NOMO-1 treated with DMSO at 0.1 percent for 48 hours (cell line): ENCODE measurements around the gene CSF3R.
"Not testable (repeated sequence)": the region's sequence is repeated elsewhere in the genome, so short reads cannot be mapped to it uniquely, and the experiment has no call there.

ENCODE experiments used
- DNase-seq: peaks from one replicate; lab custom pipeline; 2025; ENCODE audit not compliant: unreplicated experiment; lab: John Stamatoyannopoulos, UW

CSF3R gene

DNA sequence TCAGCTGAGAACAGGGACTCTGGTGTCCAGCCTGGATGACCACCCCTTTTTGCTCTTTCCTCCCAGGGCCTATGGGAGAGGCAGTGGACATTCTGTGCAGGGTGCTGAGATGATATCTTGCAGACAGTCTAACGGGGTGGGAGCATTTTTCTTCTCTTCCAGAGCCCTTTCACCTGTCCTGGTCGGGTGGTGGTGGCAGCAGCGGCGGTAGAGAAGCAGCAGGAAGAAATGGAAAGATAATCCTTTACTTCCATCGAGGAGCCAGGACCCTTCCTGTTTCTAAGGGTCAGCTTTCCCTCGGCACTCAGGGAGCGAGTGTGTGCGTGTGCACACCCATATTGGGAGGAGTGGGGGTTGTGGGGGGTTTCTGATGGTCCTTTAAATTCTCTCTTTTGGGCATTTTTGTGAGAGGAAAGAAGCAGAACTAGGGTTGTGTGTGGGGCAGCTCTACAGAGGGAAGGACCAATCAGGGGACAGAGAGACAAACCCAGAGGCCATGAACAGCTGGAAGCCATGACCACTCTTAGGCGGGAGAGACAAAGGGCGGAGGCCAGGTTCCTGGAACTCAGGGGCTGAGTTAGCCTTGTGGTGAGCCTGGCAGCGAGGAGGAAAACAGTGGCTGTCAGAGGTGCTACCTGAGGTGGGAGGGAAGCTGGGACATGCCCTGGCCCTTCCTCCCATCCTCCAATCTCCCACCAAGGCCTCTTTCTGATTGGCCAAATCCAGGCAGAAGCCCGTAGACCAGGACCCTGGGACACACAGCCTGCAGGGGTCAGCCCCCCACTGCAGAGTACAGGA is 31.2 kb upstream of the CSF3R start:
- no peak for DNase-seq

GRCh38 chr1:36512842-36513241 is 30.1 kb upstream of the CSF3R start:
- DNase-seq: no peak

- no peak for DNase-seq
Observed at GRCh38 chr1:36511804-36512798, 29.4 kb upstream of the CSF3R start.

DNA sequence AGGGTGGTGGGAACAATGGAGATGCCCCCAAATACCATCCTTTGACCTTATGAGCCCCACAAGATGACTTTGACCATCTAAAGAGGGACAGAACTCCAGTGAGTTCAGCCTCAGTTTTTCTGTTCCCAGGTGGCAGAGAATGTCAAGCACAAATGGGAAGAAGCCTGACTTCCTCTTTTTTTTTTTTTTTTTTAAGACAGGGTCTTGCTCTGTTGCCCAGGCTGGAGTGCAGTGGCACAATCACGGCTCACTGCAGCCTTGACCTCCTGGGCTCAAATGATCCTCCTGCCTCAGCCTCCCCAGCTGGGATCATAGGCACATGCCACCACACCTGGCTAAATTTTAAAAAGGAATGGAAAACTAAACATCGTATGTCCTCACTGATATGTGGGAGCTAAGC is 28.5 kb upstream of the CSF3R start:
- not testable (repeated sequence) for DNase-seq

DNA sequence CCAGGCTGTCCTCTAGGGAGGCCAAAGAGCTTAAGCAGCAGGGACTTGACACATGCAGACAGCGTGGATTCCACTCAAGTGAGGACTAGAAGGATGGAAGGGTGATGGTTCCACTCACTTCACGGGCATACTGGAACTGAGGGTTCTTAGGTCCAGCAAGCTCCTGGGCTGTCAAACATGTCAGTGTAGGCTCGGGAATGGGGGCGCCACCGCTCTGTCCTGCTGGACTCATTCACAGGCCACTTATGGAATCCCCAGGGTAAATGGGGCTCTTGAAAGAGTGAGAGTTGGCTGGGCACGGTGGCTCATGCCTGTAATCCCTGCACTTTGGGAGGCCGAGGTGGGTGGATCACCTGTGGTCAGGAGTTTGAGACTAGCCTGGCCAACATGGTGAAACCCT is 27.7 kb upstream of the CSF3R start:
- DNase-seq: no peak

GRCh38 chr1:36508257-36508656 is 25.5 kb upstream of the CSF3R start:
- DNase-seq: no peak

DNA sequence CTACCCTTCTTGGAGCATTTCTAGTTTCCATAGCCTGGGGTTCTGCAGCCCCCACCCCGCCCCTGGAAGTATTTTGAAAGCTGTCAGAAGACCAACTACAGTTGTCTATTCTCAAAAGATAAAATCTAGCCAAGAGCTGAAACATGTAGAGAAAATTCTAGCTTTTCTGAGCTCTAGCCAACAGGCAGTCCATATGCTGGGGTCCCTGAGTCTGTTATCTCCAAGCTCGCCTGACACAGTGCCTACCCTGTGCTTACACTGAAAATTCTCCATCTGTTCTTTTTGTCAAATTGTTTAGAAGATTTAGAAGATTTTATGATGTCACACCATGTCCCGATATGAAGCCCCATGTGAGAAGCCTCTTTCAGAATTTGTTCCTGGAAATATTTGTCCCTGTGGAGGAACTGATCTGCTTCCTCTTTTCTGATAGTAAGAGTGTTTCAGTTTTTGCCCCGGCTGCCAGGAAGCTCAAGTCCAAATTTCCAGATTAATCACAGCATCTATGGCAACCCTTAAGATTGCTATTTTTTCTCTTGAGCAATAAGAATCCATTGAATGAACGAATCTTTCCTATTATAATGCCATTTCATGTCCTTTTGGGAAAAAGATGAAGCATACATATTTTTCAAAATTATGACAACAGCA is 23.7 kb upstream of the CSF3R start:
- no peak for DNase-seq

- DNase-seq: no peak
Observed at GRCh38 chr1:36503733-36504132, 21.0 kb upstream of the CSF3R start.

GRCh38 chr1:36503159-36503558 is 20.4 kb upstream of the CSF3R start:
- no peak for DNase-seq

DNA sequence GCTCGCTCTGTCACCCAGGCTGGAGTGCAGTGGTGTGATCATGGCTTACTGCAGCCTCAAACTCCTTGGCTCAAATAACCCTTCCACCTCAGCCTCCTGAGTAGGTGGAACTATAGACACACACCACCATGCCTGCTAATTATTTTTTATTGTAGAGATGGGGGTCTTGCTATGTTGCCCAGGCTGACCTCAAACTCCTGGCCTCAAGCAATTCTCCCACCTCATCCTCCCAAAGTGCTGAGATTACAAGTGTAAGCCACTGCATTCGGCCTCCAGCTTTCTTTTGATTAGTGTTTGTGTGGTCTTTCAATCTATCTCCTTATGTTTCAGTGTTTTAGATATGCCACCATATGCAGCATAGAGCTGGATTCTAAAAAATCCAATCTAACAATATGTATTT is 19.9 kb upstream of the CSF3R start:
- DNase-seq: no peak

GRCh38 chr1:36501911-36502310 is 19.2 kb upstream of the CSF3R start:
- DNase-seq: not testable (repeated sequence)

DNA sequence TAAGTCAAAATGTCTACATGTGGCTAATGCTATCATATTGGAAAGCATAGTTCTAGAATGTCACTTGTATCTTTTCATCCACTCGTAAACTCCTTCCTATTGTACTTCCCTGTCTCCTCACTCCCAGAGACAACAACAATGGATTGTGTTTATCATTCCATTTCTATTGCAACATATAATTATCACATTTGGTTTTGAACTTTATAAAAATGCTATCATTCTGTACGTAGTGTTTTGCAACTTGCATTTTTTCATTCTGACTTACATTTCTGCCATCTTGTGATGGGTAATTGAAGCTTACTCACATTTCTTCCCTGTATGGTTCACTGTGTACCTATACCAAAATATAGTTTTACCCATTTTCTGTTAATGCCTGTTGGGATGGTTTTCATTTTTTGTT is 14.5 kb upstream of the CSF3R start:
- DNase-seq: no peak

DNA sequence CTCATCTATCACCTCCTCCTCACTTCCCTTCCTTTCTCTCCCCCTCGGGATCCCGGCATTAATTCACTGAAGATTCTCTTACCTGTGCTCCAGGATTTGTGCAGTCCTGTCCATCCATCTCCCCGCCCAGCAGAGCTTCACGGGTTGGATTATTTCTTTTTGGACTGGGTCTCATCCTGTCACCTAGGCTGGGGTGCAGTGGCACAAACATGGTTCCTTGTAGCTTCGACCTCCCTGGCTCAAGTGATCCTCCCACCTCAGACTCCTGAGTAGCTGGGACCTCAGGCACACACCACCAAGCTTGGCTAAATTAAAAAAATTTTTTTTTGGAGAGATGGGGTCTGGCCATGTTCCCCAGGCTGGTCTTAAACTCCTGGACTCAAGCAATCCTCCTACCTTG is 12.3 kb upstream of the CSF3R start:
- no peak for DNase-seq

DNA sequence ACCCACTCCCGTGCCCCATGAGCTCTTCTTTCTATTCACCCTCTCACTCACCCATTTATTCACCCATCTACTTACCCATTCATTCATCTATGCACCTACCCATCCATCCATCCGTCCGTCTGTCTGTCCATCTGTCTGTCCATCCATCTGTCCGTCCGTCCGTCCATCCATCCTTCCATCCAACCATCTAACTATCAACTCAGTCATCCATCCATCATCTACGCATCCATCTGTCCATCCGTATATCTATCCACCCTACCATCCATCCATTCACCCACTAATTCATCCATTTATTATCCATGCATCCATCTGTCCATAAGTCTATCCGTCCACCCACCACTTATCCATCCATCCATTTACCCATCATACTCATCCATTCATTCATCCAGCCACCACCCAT is 10.8 kb upstream of the CSF3R start:
- no peak for DNase-seq

- no peak for DNase-seq
Observed at GRCh38 chr1:36492491-36492890, 9.8 kb upstream of the CSF3R start.

- DNase-seq: not testable (repeated sequence)
Observed at GRCh38 chr1:36489258-36490051, 6.7 kb upstream of the CSF3R start.

GRCh38 chr1:36487906-36488305 is 5.2 kb upstream of the CSF3R start:
- no peak for DNase-seq

- not testable (repeated sequence) for DNase-seq
Observed at GRCh38 chr1:36487336-36487725, 4.6 kb upstream of the CSF3R start.

DNA sequence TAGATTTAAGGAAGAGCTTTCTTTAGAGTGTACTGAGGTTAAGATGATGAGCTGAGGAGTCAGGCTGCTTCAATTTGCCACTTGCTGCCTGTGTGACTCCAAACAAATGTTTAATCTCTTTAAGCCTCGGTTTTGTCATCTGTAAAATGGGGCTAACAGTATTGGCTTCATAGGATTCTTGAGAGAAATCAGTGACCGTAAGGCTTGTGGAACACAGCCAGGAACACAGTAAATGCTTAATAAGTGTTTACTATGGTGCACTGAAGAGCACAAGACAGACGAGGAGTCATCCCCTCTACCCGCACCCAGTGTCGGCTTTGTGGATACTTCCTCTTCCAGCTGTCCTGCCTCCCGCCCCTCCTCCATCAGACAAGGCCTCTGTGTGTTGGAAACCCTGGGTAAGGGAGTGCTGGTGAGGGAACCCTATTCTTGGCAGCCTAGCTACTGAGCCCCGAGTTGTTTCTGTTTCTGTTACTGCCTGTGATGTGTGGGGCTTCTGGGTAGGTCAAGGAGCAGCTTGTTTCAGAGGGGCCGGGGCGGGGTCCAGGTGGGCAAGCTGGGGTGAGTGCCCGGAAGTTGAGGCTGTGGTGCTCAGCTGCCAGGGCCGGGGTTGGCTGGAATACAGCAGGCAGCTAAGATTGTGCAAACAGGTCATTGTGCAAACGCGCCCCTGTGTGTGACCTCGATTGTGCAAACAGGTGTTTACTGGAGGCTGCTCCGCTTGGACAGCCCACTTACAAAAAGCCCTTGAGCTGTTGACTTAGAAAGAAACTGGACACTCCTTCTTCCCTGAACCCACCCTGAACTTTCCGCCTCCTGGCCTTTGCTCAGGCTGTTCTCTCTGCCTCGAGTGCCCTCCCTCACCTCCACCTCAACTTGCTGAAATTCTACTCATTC is 4.0 kb upstream of the CSF3R start:
- peak; percentile 98 for DNase-seq

- DNase-seq: no peak
Observed at GRCh38 chr1:36486093-36486438, 3.4 kb upstream of the CSF3R start.
